CD4-positive, CD25-positive, alpha-beta regulatory T cell (primary cell): ENCODE data around the gene SMIM14. TPM values are rescaled to one million over a fixed set of nuclear protein-coding genes. Genes with fewer than 3 reads are reported as not detected.
A peak's percentile ranks its signal among the peaks of the same experiment; 100 is the strongest.
"Not testable (repeated sequence)": the region's sequence is repeated elsewhere in the genome, so short reads cannot be mapped to it uniquely, and the experiment has no call there.

Experiments used
- ATAC-seq, 2 donors: fragments of 150-1000 bp; cut with Tn5 transposase; one replicate each; pipeline ENCODE4 v1.10.0; 2021; ENCODE audit warnings: low read depth in 2 of 2, moderate number of reproducible peaks in 2 of 2, moderate library complexity in 1 of 2
- DNase-seq, 3 donors: peaks; one replicate each; pipeline versions ENCODE4 v3.0.0 to v3.0.0-alpha.2; 2012 to 2022; ENCODE audit warnings: mixed read lengths in 1 of 3
- H3K27ac ChIP-seq: one replicate; pipeline ENCODE4 v1.7.0; 2013; ENCODE audit warnings: mild to moderate bottlenecking, low read length; ENCODE audit not compliant: insufficient read depth, poor library complexity, severe bottlenecking
- H3K27me3 ChIP-seq: one replicate; pipeline ENCODE4 v1.7.0; 2013; ENCODE audit warnings: low read length; ENCODE audit not compliant: control insufficient read depth, insufficient read depth
- H3K36me3 ChIP-seq: one replicate; pipeline ENCODE4 v1.7.0; 2013; ENCODE audit warnings: mild to moderate bottlenecking, low read length, moderate library complexity; ENCODE audit not compliant: control insufficient read depth, insufficient read depth
- H3K4me1 ChIP-seq: 2 replicates; pipeline ENCODE4 v1.7.0; 2013; ENCODE audit warnings: mild to moderate bottlenecking, low read length; ENCODE audit not compliant: insufficient read depth, control insufficient read depth, poor library complexity, severe bottlenecking
- H3K4me3 ChIP-seq: one replicate; pipeline ENCODE4 v1.7.0; 2013; ENCODE audit warnings: low read depth, mild to moderate bottlenecking, low read length, moderate library complexity
- H3K9me3 ChIP-seq, 2 experiments: 1 replicate in 1 of 2; 2 replicates in 1 of 2; pipeline ENCODE4 v1.7.0; 2013; ENCODE audit warnings: low read length in 2 of 2, mild to moderate bottlenecking in 1 of 2, moderate library complexity in 1 of 2; ENCODE audit not compliant: control insufficient read depth in 2 of 2
- H3K27ac Mint-ChIP-seq, 3 donors: one replicate each; pipeline ENCODE4 v1.8.0; 2020 to 2022; ENCODE audit warnings: mild to moderate bottlenecking in 3 of 3, mixed read lengths in 3 of 3, moderate library complexity in 2 of 3
- H3K27me3 Mint-ChIP-seq: one replicate; pipeline ENCODE4 v1.8.0; 2022; ENCODE audit warnings: mild to moderate bottlenecking, mixed read lengths
- H3K36me3 Mint-ChIP-seq: one replicate; pipeline ENCODE4 v1.8.0; 2020; ENCODE audit warnings: mixed read lengths
- H3K4me1 Mint-ChIP-seq, 4 donors: one replicate each; pipeline ENCODE4 v1.8.0; 2020 to 2022; ENCODE audit warnings: mixed read lengths in 4 of 4, mild to moderate bottlenecking in 1 of 4
- H3K4me3 Mint-ChIP-seq, 4 donors: one replicate each; pipeline ENCODE4 v1.8.0; 2020 to 2022; ENCODE audit warnings: mild to moderate bottlenecking in 4 of 4, mixed read lengths in 4 of 4, moderate library complexity in 3 of 4
- H3K9me3 Mint-ChIP-seq, 7 donors: one replicate each; pipeline ENCODE4 v1.8.0; 2020 to 2022; ENCODE audit warnings: mixed read lengths in 7 of 7, mild to moderate bottlenecking in 3 of 7, moderate library complexity in 2 of 7
- polyA plus RNA-seq, 4 donors: library from polyadenylated mRNA; unstranded; fragments of 300-500 nt; fragmentation: Illumina TruSeq; gene quantifications; one replicate each; pipeline ENCODE4 v1.2.3, GENCODE V29; 2021
- total RNA-seq: library from RNA; stranded (reverse); gene quantifications from one replicate; pipeline ENCODE4 v1.2.3, GENCODE V29; 2022

SMIM14 gene
- total and polyA plus RNA-seq, 5 donors from 2014 or later = 5.2 to 28.6 (median 21.8) TPM

DNA sequence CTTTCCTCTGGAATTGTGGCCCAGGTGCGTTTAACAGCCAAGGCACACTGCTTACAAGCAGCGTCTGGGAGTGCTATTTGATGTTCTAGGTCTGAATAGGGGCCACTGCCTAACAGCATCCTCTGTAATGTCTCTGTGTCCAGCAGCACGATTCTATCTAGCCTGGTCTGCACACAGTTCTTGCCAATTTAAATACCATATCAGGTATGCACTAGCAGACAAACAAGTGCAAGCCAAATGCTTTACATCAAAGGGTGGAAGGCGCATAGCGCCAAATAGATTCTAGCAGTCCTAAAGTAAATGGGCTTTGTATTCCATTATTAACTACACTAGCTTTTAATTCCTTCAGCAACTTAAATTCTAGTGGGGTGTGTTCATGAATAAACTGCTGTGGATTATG lies 95.6 kb downstream of the SMIM14 start:
- H3K27ac ChIP-seq = no peak overlapping the region
- H3K4me3 ChIP-seq = no peak overlapping the region
- H3K36me3 ChIP-seq = no peaks in the 10 kb centered on the region
- DNase-seq = no peak
- no peaks in the 10 kb centered on the region for H3K9me3 Mint-ChIP-seq
- no peaks in the 10 kb centered on the region for H3K4me1 ChIP-seq
- H3K36me3 Mint-ChIP-seq = peaks cover 3% of the 10 kb centered on the region
- H3K4me1 Mint-ChIP-seq = no peaks in the 10 kb centered on the region
- ATAC-seq = no peak
- peaks cover 5% of the 10 kb centered on the region for H3K27me3 Mint-ChIP-seq
- no peak overlapping the region for H3K27ac Mint-ChIP-seq
- H3K27me3 ChIP-seq = no peaks in the 10 kb centered on the region
- no peaks in the 10 kb centered on the region for H3K9me3 ChIP-seq
- no peak overlapping the region for H3K4me3 Mint-ChIP-seq

DNA sequence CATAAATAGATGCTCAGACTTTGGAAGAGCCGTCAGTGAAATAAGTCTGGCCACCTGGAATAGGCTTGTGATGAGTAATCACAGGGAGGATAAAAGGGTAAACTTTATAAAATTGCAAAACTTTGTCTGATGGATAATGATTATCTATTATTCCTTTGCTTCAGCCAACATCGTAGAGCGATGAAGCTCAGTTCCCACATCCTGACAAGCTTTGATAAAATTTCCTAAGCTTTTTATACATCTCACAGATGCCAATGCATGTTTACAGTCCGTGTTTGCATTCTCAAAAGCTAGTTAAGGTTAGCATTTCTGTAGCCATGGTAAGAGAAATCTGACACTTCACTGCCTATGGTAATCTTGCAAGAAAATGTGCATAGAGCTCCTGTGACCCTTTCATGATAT lies 96.1 kb downstream of the SMIM14 start:
- Histone ChIP-seq H3K27ac (no peak overlapping the region), H3K36me3 (no peaks in the 10 kb centered on the region), H3K27me3 (no peaks in the 10 kb centered on the region), H3K9me3 (no peaks in the 10 kb centered on the region), H3K4me3 (no peak overlapping the region), H3K4me1 (no peaks in the 10 kb centered on the region)
- Mint-ChIP-seq H3K27ac (no peak overlapping the region), H3K4me3 (no peak overlapping the region), H3K27me3 (peaks cover 5% of the 10 kb centered on the region), H3K9me3 (no peaks in the 10 kb centered on the region), H3K36me3 (peaks cover 3% of the 10 kb centered on the region), H3K4me1 (no peaks in the 10 kb centered on the region)
- ATAC-seq = no peak
- DNase-seq = no peak

DNA sequence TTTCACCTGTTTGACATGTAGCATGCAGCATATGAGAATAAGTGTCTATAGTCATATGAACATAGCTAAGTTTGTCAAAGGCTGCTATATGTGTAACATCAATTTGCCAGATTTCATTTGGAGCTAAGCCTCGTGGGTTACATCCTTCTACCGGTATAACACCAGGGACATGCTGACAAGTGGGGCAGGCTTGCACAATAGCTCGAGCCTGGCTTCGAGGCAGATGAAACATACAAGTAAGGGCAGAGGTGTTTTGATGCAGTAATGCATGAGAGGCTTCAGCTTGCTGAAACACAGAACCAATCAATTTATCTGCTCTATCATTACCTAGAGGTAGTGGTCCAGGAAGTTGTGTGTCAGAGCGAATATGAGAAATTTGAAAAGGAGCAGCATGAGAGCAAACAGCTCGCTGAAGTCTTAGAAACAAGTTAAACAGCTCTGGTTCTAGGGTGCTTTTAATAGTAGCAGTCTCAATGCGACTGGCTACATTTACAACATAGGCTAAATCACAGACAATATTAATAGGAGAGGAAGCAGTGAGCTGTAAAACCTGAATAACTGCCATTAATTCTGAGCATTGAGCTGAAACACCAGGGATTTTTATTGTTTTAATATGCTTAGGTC lies 96.6 kb downstream of the SMIM14 start:
- H3K4me3 Mint-ChIP-seq = no peak overlapping the region
- no peaks in the 10 kb centered on the region for H3K9me3 Mint-ChIP-seq
- H3K27ac Mint-ChIP-seq = no peak overlapping the region
- H3K36me3 Mint-ChIP-seq = peaks cover 3% of the 10 kb centered on the region
- no peak overlapping the region for H3K4me3 ChIP-seq
- peaks cover 5% of the 10 kb centered on the region for H3K27me3 Mint-ChIP-seq
- H3K27ac ChIP-seq = no peak overlapping the region
- H3K36me3 ChIP-seq = no peaks in the 10 kb centered on the region
- H3K27me3 ChIP-seq = no peaks in the 10 kb centered on the region
- H3K4me1 Mint-ChIP-seq = no peaks in the 10 kb centered on the region
- ATAC-seq = no peak
- no peak for DNase-seq
- H3K9me3 ChIP-seq = no peaks in the 10 kb centered on the region
- no peaks in the 10 kb centered on the region for H3K4me1 ChIP-seq

DNA sequence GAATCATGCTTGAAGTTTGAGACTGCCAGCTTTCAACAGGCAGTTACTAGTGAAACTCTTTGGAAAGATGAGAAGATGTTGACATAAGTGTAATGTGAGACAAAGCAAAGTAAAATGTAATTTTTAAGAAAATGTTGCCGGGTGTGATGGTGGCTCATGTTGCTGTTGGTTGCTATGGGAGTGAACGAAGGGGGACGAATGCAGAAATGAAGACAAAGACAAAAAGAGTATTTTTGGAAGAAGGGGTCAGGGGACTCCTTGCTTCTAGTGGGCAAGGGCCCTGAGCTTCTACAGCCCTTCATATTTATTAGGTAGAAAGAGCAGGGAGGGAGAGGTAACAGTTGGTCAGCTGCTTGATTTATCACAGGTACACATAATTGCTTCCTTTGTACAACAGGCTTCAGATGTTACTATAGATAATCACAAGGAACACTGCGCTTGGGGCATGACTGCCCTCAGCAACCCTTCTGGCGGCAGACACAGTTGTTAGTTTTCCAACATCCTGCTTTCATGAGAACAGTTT lies 99.5 kb downstream of the SMIM14 start:
- H3K36me3 ChIP-seq = no peaks in the 10 kb centered on the region
- Mint-ChIP-seq H3K9me3 (peaks cover 0 to 2% (median 0%) of the 10 kb centered on the region in 7 donors), H3K4me1 (peaks cover 0 to 4% (median 0%) of the 10 kb centered on the region in 4 donors), H3K27ac (no peak overlapping the region), H3K36me3 (peaks cover 8% of the 10 kb centered on the region), H3K27me3 (peaks cover 5% of the 10 kb centered on the region), H3K4me3 (no peak overlapping the region)
- ATAC-seq = no peak
- H3K4me3 ChIP-seq = no peak overlapping the region
- no peak overlapping the region for H3K27ac ChIP-seq
- DNase-seq = no peak
- H3K27me3 ChIP-seq = no peaks in the 10 kb centered on the region
- H3K4me1 ChIP-seq = no peaks in the 10 kb centered on the region
- no peaks in the 10 kb centered on the region for H3K9me3 ChIP-seq

DNA sequence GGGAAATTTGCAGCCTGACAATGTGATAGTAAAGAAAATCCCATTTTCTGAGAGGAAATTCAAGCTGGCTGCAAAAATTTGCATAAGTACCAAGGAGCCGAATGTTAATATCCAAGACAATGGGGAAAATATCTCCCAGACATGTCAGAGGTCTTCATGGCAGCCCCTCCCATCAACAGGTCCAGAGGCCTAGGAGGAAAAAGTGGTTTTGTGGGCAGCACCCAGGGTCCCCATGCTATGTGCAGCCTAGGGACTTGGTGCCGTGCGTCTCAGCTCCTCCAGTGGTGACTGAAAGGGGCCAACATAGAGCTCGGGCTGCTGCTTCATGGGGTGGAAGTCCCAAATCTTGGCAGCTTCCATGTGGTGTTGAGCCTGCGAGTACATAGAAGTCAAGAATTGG lies 105.1 kb downstream of the SMIM14 start:
- no peaks in the 10 kb centered on the region for H3K27me3 Mint-ChIP-seq
- Histone ChIP-seq H3K4me3 (no peak overlapping the region), H3K27me3 (no peaks in the 10 kb centered on the region), H3K4me1 (no peaks in the 10 kb centered on the region), H3K27ac (no peak overlapping the region), H3K36me3 (no peaks in the 10 kb centered on the region), H3K9me3 (peaks cover 0 to 6% of the 10 kb centered on the region in 2 experiments)
- DNase-seq = no peak
- H3K4me3 Mint-ChIP-seq = no peak overlapping the region
- peaks cover under 1 to 22% (median 8%) of the 10 kb centered on the region in 7 donors for H3K9me3 Mint-ChIP-seq
- ATAC-seq = no peak
- peaks cover 0 to 6% (median 3%) of the 10 kb centered on the region in 4 donors for H3K4me1 Mint-ChIP-seq
- peaks cover 13% of the 10 kb centered on the region for H3K36me3 Mint-ChIP-seq
- H3K27ac Mint-ChIP-seq = no peak overlapping the region

DNA sequence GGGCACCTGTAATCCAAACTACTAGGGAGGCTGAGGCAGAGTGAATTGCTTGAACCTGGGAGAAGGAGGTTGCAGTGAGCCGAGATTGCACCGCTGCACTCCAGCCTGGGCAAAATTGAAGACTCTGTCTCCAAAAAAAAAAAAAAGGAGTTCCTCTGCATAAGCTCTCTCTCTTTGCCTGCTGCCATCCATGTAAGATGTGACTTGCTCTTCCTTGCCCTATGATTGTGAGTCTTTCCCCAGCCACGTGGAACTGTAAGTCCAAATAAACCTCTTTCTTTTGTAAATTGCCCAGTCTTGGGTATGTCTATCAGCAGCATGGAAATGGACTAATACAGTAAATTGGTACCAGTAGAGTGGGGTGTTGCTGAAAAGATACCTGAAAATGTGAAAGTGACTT lies 106.4 kb downstream of the SMIM14 start:
- H3K36me3 ChIP-seq, H3K27me3 Mint-ChIP-seq, H3K9me3 ChIP-seq, DNase-seq, H3K4me1 ChIP-seq, H3K27me3 ChIP-seq, ATAC-seq, H3K27ac ChIP-seq, H3K4me3 Mint-ChIP-seq, H3K4me3 ChIP-seq: not testable (repeated sequence)
- Mint-ChIP-seq H3K27ac (peak overlapping the region in 1 of 3 donors; percentile 39), H3K4me1 (peaks cover 2 to 14% (median 8%) of the 10 kb centered on the region in 4 donors), H3K36me3 (peaks cover 13% of the 10 kb centered on the region), H3K9me3 (peaks cover 2 to 22% (median 8%) of the 10 kb centered on the region in 7 donors)

DNA sequence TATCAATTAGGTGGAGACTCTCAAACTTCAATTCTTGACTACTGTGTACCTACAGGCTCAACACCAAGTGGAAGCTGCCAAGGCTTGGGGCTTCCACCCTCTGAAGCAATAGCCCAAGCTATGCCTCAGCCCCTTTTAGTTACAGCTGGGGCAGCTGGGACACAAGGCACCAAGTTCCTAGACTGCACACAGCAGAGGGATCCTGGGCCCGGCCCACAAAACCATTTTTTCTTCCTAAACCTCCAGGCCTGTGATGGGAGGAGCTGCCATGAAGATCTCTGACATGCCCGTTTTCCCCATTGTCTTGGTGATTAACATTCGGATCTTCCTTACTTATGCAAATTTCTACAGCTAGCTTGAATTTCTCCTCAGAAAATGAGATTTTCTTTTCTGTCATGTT lies 108.0 kb downstream of the SMIM14 start:
- peaks cover 9 to 26% (median 17%) of the 10 kb centered on the region in 4 donors for H3K4me1 Mint-ChIP-seq
- peak overlapping the region in 2 of 4 donors; percentile 64 to 81 for H3K4me3 Mint-ChIP-seq

DNA sequence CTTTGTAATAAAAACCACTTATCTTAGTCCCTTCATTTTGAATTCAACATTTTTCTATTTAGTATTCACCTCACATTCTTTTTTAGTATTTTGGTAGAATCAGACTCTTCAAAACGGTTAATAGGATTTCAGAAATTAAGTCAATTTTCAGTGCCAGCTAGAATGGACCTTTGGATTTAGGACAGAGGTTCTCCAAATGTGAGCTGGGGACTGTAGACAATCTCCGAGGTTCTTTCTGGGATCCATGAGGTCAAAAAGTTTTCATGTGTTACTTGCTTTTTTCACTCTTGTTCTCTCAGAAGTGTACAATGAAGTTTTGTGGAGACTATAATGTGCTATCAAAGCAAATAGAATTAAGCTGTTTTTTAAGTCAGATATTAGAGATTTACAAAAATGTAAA lies 109.1 kb downstream of the SMIM14 start:
- H3K9me3 Mint-ChIP-seq = peaks cover 2 to 22% (median 8%) of the 10 kb centered on the region in 7 donors
- peaks cover 12% of the 10 kb centered on the region for H3K36me3 Mint-ChIP-seq
- no peak overlapping the region for H3K27ac ChIP-seq
- peaks cover 21% of the 10 kb centered on the region for H3K4me1 ChIP-seq
- peaks cover 9 to 27% (median 18%) of the 10 kb centered on the region in 4 donors for H3K4me1 Mint-ChIP-seq
- H3K9me3 ChIP-seq = peaks cover 0 to 6% of the 10 kb centered on the region in 2 experiments
- H3K4me3 ChIP-seq = no peak overlapping the region
- ATAC-seq (no peak), DNase-seq (no peak)
- H3K27ac Mint-ChIP-seq = no peak overlapping the region
- no peaks in the 10 kb centered on the region for H3K27me3 Mint-ChIP-seq
- no peaks in the 10 kb centered on the region for H3K27me3 ChIP-seq
- H3K4me3 Mint-ChIP-seq = peak overlapping the region in 3 of 4 donors; percentile 21 to 98 (median 97)
- no peaks in the 10 kb centered on the region for H3K36me3 ChIP-seq

More for the DNA sequence above, 108.0 kb downstream of the SMIM14 start:
- peaks cover 13% of the 10 kb centered on the region for H3K36me3 Mint-ChIP-seq
- H3K9me3 Mint-ChIP-seq = peaks cover 2 to 22% (median 8%) of the 10 kb centered on the region in 7 donors
- H3K4me1 ChIP-seq = peaks cover 21% of the 10 kb centered on the region
- peaks cover 0 to 6% of the 10 kb centered on the region in 2 experiments for H3K9me3 ChIP-seq
- no peak overlapping the region for H3K4me3 ChIP-seq
- ATAC-seq (no peak), DNase-seq (no peak)
- peak overlapping the region in 1 of 3 donors; percentile 36 for H3K27ac Mint-ChIP-seq
- no peaks in the 10 kb centered on the region for H3K27me3 ChIP-seq
- no peaks in the 10 kb centered on the region for H3K36me3 ChIP-seq
- no peak overlapping the region for H3K27ac ChIP-seq
- no peaks in the 10 kb centered on the region for H3K27me3 Mint-ChIP-seq
